Psoas muscle (tissue), 8 donors: ENCODE results near the gene NUCB2. TPM values are rescaled to one million over a fixed set of nuclear protein-coding genes. Genes with fewer than 3 reads are reported as not detected.
"Not testable (repeated sequence)": the region's sequence is repeated elsewhere in the genome, so short reads cannot be mapped to it uniquely, and the experiment has no call there.

Source experiments
- ATAC-seq, 4 donors: fragments of 200-7000 bp; cut with Tn5 transposase; one replicate each; pipeline ENCODE4 v1.9.1; 2020; ENCODE audit warnings: moderate library complexity in 3 of 4, mild to moderate bottlenecking in 2 of 4
- DNase-seq, 2 donors: peaks; one replicate each; pipeline ENCODE4 v3.0.0-alpha.2; 2020
- H3K27ac ChIP-seq: fragments of 200-600 bp; one replicate; pipeline ENCODE4 v1.8.0; 2022
- H3K27me3 ChIP-seq, 3 donors: fragments of 200-600 bp in 1 of 3; one replicate each; pipeline versions ENCODE4 v1.6.1 to v1.8.0; 2013 to 2022; ENCODE audit warnings: low read length in 2 of 3, mild to moderate bottlenecking in 2 of 3, moderate library complexity in 1 of 3; ENCODE audit not compliant: insufficient read depth in 3 of 3
- H3K36me3 ChIP-seq, 2 donors: fragments of 200-600 bp in 1 of 2; one replicate each; pipeline versions ENCODE4 v1.6.1 to v1.8.0; 2013 to 2022; ENCODE audit warnings: low read depth in 1 of 2, mild to moderate bottlenecking in 1 of 2, moderate library complexity in 1 of 2; ENCODE audit not compliant: insufficient read depth in 1 of 2
- H3K4me1 ChIP-seq: fragments of 200-600 bp; one replicate; pipeline ENCODE4 v1.8.0; 2022
- H3K4me3 ChIP-seq: fragments of 200-600 bp; one replicate; pipeline ENCODE4 v1.8.0; 2022; ENCODE audit warnings: mild to moderate bottlenecking
- H3K9me3 ChIP-seq: fragments of 200-600 bp; one replicate; pipeline ENCODE4 v1.8.0; 2022
- CTCF ChIP-seq: fragments of 200-600 bp; IDR thresholded peaks from one replicate; pipeline ENCODE4 v1.8.0; 2022; ENCODE audit warnings: antibody characterized with exemption
- WGBS, 3 donors: extraction: QIAGEN DNeasy Blood & Tissue Kit; methylation state at CpG; one replicate each; pipeline versions ENCODE4 v1.1.6 to v1.1.7; 2013; 5-methylcytosine and 5-hydroxymethylcytosine counted together
- intact Hi-C, 2 donors: fragments of 100-400 bp; cut with DNase I; formaldehyde crosslinking; loops; one replicate each; pipeline versions ENCODE4 v1.11.0 to v1.14.2; 2022
- polyA plus RNA-seq, 3 donors: library from polyadenylated mRNA; stranded (reverse); fragments of 200-250 nt; gene quantifications; one replicate each; pipeline ENCODE4 v1.2.3, GENCODE V29; 2013
- total RNA-seq, 4 donors: library from RNA; stranded (reverse); fragmentation: NEBNext Ultra II Directional in 2 of 4; extraction: Animal tissue kit (Norgen Biotek cat#: 25700) in 2 of 4; gene quantifications; one replicate each; pipeline versions ENCODE4 v1.2.1 to v1.2.4, GENCODE V29; 2021 to 2023
- donor health status: healthy with polysubstance abuse.
- donor health status: DM: no; HTN: no; CAD: no; lungs with moderate emphysema.
- donor health status: Bipolar disorder and iron deficiency.
- donor health status: healthy.
- donor health status: DM: yes; HTN: yes; CAD: no.
- donor health status: DM: no; HTN: no; CAD: no.
- donor health status: DM: no; HTN: no; CAD: no.
- donor health status: DM: yes; HTN: yes; CAD: no.

The NUCB2 gene
- total and polyA plus RNA-seq, 7 donors, result 20.4 to 42.3 (median 31.3) TPM

- Histone ChIP-seq H3K27ac (no peak overlapping the region), H3K27me3 (no peaks in the 10 kb centered on the region), H3K4me3 (no peak overlapping the region), H3K36me3 (no peaks in the 10 kb centered on the region), H3K9me3 (no peaks in the 10 kb centered on the region), H3K4me1 (no peaks in the 10 kb centered on the region)
- no peak for DNase-seq
- ATAC-seq, result no peak
- TF ChIP-seq CTCF, result no peak
- intact Hi-C loops, result loop anchor here in 1 of 2 donors (5.0 to 10.0 kb wide), 2 partner anchors 44 to 122 kb away; partner anchors contain the start of genes NCR3LG1 and NUCB2
Measured at GRCh38 chr11:17233101-17233500, 43.4 kb upstream of the NUCB2 start.

- ATAC-seq, result no peak
Measured at GRCh38 chr11:17238377-17238776, 38.2 kb upstream of the NUCB2 start.

GRCh38 chr11:17239927-17240326 lies 36.6 kb upstream of the NUCB2 start:
- not testable (repeated sequence) for H3K4me3 ChIP-seq, H3K27ac ChIP-seq, H3K36me3 ChIP-seq, H3K27me3 ChIP-seq, H3K9me3 ChIP-seq, ATAC-seq, DNase-seq, H3K4me1 ChIP-seq
- 85 to 95% (median 90%) methylated on average over 3 to 4 of the region's 4 CpGs for WGBS, 3 donors
- intact Hi-C loops, result loop anchor here in 1 of 2 donors (10.0 kb wide), 1 partner anchor 115 kb away; the partner anchor contains the start of gene NCR3LG1

More at GRCh38 chr11:17238377-17238776, 38.2 kb upstream of the NUCB2 start:
- H3K36me3 ChIP-seq, result no peaks in the 10 kb centered on the region
- intact Hi-C loops, result loop anchor here in 1 of 2 donors (10.0 kb wide), 1 partner anchor 116 kb away; the partner anchor contains the start of gene NCR3LG1
- 42 to 64% (median 50%) methylated on average over 3 of the region's 3 CpGs for WGBS, 3 donors
- no peak for DNase-seq
- H3K27me3 ChIP-seq, result no peaks in the 10 kb centered on the region
- H3K4me1 ChIP-seq, result no peaks in the 10 kb centered on the region
- no peak overlapping the region for H3K27ac ChIP-seq
- no peaks in the 10 kb centered on the region for H3K9me3 ChIP-seq
- H3K4me3 ChIP-seq, result no peak overlapping the region
- no peak for TF ChIP-seq CTCF

DNA sequence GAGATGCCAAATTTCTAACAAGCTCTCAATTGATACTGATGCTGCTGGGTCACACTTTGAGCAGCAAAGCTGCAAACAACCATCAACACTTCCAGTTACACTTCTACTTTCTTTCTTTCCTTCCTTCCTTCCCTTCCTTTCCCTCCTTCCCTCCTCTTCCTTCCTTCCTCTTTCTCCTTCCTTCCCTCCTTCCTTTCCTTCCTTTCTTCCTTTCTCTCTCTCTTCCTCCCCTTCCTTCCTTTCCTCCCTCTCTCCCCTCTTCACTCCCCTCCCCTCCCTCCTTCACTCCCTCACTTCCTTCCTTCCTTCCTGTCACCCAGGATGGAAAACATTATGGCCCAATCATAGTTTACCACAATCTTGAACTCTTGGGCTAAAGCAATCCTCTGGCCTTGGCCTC lies 35.8 kb upstream of the NUCB2 start:
- Histone ChIP-seq H3K27ac (no peak overlapping the region), H3K9me3 (no peaks in the 10 kb centered on the region), H3K4me3 (no peak overlapping the region), H3K27me3 (no peaks in the 10 kb centered on the region), H3K4me1 (no peaks in the 10 kb centered on the region), H3K36me3 (no peaks in the 10 kb centered on the region)
- ATAC-seq (no peak), DNase-seq (no peak)
- no peak for TF ChIP-seq CTCF
- intact Hi-C loops, result no loop called here

DNA sequence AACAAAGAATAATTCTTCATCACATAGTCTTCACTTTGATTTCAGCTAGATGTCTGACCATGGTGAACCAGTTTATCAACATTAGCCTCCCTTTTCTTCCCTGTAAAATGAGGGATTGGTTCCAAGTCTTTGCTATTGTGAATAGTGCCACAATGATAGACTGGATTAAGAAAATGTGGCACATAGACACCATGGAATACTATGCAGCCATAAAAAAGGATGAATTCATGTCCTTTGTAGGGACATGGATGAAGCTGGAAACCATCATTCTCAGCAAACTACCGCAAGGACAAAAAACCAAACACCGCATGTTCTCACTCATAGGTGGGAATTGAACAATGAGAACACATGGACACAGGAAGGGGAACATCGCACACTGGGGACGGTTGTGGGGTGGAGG lies 33.6 kb upstream of the NUCB2 start:
- H3K9me3 ChIP-seq, H3K27me3 ChIP-seq, DNase-seq, intact Hi-C loops, ATAC-seq, H3K27ac ChIP-seq, H3K4me3 ChIP-seq, H3K4me1 ChIP-seq, H3K36me3 ChIP-seq: not testable (repeated sequence)
- 94 to 100% (median 100%) methylated on average over 2 of the region's 4 CpGs for WGBS, 3 donors

DNA sequence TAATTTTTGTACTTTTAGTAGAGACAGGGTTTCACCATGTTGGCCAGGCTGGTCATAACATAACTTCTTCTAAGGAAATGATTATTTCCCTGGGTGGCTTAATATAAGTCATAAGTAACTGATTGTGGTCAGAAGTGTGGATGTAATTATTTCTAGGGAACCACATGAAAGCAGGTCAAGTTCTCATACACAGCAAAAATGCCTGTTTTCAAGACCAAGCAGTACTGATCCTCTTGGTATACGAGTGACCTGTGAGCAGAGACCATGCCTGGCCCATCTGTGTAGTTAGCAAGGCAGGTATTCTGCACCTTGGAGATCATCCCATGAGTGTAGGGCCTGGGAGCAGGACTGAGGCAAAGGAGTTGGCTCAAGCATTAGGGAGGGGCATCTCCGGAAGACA lies 32.5 kb upstream of the NUCB2 start:
- H3K9me3 ChIP-seq, result no peaks in the 10 kb centered on the region
- intact Hi-C loops, result no loop called here
- H3K4me1 ChIP-seq, result no peaks in the 10 kb centered on the region
- no peak for DNase-seq
- no peak overlapping the region for H3K4me3 ChIP-seq
- 77 to 82% (median 78%) methylated on average over 2 of the region's 2 CpGs for WGBS, 3 donors
- no peaks in the 10 kb centered on the region for H3K36me3 ChIP-seq
- ATAC-seq, result no peak
- H3K27ac ChIP-seq, result no peak overlapping the region
- H3K27me3 ChIP-seq, result no peaks in the 10 kb centered on the region
- no peak for TF ChIP-seq CTCF
